Measurements from ENCODE around the gene FNDC3A. TPM values are rescaled to one million over a fixed set of nuclear protein-coding genes. Genes with fewer than 3 reads are reported as not detected.

FNDC3A gene
- total and polyA plus RNA-seq, 9 of the 15 experiments (the other 6 are each of a cell fraction or from before 2014, with no cell fraction given) = 4.1 to 22.0 (median 13.5) TPM

DNA sequence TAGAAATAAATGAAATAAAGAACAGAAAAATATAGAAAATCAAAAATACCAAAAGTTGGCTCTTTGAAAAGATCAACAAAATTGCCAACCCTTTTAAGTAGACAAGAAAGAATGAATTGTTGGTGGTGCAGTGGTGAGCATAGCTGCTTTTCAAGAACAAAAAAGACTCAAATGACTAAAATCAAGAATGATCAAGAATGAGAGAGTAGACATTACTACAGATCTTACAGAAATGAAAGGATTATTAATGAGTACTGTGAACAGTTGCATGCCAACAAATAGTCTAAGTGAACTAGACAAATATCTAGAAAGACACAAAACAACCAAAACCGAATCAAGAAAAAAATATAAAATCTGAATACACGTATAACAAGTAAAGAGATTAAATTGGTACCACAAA lies 53.9 kb downstream of the FNDC3A start:
- intact Hi-C loops (cut with micrococcal nuclease) = no loop called here

More for the DNA sequence above, 53.9 kb downstream of the FNDC3A start:
- Histone ChIP-seq H3K9ac (ENCODE audit: insufficient read depth in 1 of 2, low read depth in 2 of 2, low read length in 2 of 2) (no peak overlapping the region), H3K4me1 (replicated peaks in 1 of 2; ENCODE audit: control insufficient read depth in 2 of 2, insufficient read depth in 2 of 2, low read length in 2 of 2) (no peaks in the 10 kb centered on the region), H3K9me3 (replicated peaks; ENCODE audit: control insufficient read depth, insufficient read depth, low read depth, low read length) (no peaks in the 10 kb centered on the region), H3K9me1 (ENCODE audit: control insufficient read depth, insufficient read depth, low read length) (no peaks in the 10 kb centered on the region), H3K4me2 (ENCODE audit: insufficient read depth, low read length) (no peak overlapping the region), H3K27ac (ENCODE audit: extremely low read depth, low read depth, low read length) (no peak overlapping the region), H2AFZ (ENCODE audit: low read depth, low read length) (no peak overlapping the region), H3K27me3 (ENCODE audit: control insufficient read depth in 2 of 2, insufficient read depth in 2 of 2, low read length in 2 of 2) (no peaks in the 10 kb centered on the region), H4K20me1 (replicated peaks; ENCODE audit: control insufficient read depth, insufficient read depth, low read length) (no peaks in the 10 kb centered on the region), H3K4me3 (no peak overlapping the region), H3K79me2 (ENCODE audit: control insufficient read depth, insufficient read depth, low read length) (no peaks in the 10 kb centered on the region), H3K36me3 (ENCODE audit: control insufficient read depth, insufficient read depth, low read length) (no peaks in the 10 kb centered on the region)
- no peak for FAIRE-seq
- ChIA-PET CTCF (ENCODE audit: low intra/inter-chr PET ratio) (no interaction called here), POLR2A (no interaction called here)
- no TSS peak for BruUV-seq (replicated peaks)
- 91% methylated on average over 2 of the region's 2 CpGs for WGBS (ENCODE audit: insufficient coverage, low coverage, missing lambda C conversion rate)
- no peak for TF ChIP-seq ZNF3 (CRISPR knock-in tag; IDR thresholded peaks at IDR 0.05)
- no peak for TF ChIP-seq ZNF778 (CRISPR knock-in tag; IDR thresholded peaks at IDR 0.05)
- TF ChIP-seq, protein P1, sequence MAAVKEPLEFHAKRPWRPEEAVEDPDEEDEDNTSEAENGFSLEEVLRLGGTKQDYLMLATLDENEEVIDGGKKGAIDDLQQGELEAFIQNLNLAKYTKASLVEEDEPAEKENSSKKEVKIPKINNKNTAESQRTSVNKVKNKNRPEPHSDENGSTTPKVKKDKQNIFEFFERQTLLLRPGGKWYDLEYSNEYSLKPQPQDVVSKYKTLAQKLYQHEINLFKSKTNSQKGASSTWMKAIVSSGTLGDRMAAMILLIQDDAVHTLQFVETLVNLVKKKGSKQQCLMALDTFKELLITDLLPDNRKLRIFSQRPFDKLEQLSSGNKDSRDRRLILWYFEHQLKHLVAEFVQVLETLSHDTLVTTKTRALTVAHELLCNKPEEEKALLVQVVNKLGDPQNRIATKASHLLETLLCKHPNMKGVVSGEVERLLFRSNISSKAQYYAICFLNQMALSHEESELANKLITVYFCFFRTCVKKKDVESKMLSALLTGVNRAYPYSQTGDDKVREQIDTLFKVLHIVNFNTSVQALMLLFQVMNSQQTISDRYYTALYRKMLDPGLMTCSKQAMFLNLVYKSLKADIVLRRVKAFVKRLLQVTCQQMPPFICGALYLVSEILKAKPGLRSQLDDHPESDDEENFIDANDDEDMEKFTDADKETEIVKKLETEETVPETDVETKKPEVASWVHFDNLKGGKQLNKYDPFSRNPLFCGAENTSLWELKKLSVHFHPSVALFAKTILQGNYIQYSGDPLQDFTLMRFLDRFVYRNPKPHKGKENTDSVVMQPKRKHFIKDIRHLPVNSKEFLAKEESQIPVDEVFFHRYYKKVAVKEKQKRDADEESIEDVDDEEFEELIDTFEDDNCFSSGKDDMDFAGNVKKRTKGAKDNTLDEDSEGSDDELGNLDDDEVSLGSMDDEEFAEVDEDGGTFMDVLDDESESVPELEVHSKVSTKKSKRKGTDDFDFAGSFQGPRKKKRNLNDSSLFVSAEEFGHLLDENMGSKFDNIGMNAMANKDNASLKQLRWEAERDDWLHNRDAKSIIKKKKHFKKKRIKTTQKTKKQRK (IDR thresholded peaks at IDR 0.05; ENCODE audit: borderline replicate concordance, low read depth, low read length) = no peak
- TF ChIP-seq SOX6 (IDR thresholded peaks at IDR 0.05) = no peak
- TF ChIP-seq, protein P2, sequence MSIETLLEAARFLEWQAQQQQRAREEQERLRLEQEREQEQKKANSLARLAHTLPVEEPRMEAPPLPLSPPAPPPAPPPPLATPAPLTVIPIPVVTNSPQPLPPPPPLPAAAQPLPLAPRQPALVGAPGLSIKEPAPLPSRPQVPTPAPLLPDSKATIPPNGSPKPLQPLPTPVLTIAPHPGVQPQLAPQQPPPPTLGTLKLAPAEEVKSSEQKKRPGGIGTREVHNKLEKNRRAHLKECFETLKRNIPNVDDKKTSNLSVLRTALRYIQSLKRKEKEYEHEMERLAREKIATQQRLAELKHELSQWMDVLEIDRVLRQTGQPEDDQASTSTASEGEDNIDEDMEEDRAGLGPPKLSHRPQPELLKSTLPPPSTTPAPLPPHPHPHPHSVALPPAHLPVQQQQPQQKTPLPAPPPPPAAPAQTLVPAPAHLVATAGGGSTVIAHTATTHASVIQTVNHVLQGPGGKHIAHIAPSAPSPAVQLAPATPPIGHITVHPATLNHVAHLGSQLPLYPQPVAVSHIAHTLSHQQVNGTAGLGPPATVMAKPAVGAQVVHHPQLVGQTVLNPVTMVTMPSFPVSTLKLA (conservative IDR thresholded peaks at IDR 0.05) = no peak
- TF ChIP-seq CBFB (CRISPR knock-in tag; IDR thresholded peaks at IDR 0.05) = no peak
- TF ChIP-seq, protein P3, sequence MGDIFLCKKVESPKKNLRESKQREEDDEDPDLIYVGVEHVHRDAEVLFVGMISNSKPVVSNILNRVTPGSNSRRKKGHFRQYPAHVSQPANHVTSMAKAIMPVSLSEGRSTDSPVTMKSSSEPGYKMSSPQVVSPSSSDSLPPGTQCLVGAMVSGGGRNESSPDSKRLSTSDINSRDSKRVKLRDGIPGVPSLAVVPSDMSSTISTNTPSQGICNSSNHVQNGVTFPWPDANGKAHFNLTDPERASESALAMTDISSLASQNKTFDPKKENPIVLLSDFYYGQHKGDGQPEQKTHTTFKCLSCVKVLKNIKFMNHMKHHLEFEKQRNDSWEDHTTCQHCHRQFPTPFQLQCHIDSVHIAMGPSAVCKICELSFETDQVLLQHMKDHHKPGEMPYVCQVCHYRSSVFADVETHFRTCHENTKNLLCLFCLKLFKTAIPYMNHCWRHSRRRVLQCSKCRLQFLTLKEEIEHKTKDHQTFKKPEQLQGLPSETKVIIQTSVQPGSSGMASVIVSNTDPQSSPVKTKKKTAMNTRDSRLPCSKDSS (IDR thresholded peaks at IDR 0.05; ENCODE audit: low read depth, partially characterized antibody) = no peak
- TF ChIP-seq TFAM (CRISPR knock-in tag; conservative IDR thresholded peaks at IDR 0.05) = no peak
- no peak for TF ChIP-seq ZSCAN32 (CRISPR knock-in tag; IDR thresholded peaks at IDR 0.05)
- TF ChIP-seq ZFPM2 (CRISPR knock-in tag; IDR thresholded peaks at IDR 0.05) = no peak
- TF ChIP-seq TSC22D4 (tag; IDR thresholded peaks at IDR 0.05) = no peak
- TF ChIP-seq PURB (CRISPR knock-in tag; IDR thresholded peaks at IDR 0.05; ENCODE audit: low read depth) = no peak
- no peak for TF ChIP-seq SMARCB1 (IDR thresholded peaks at IDR 0.05; ENCODE audit: insufficient read length, low read depth)
- TF ChIP-seq THRAP3 (IDR thresholded peaks at IDR 0.05; ENCODE audit: borderline replicate concordance) = no peak
- no peak for TF ChIP-seq SRSF9 (IDR thresholded peaks at IDR 0.05; ENCODE audit: borderline replicate concordance, low read depth, low read length)
- no peak for TF ChIP-seq CHD4 (IDR thresholded peaks at IDR 0.05; ENCODE audit: insufficient read depth, insufficient replicate concordance, low read depth, low read length, poor library complexity, severe bottlenecking)
- TF ChIP-seq OTX1 (CRISPR knock-in tag; IDR thresholded peaks at IDR 0.05) = no peak
- TF ChIP-seq POLR3G (IDR thresholded peaks at IDR 0.05; ENCODE audit: extremely low read depth, insufficient read length, insufficient replicate concordance) = no peak
- in situ Hi-C loops (cut with MboI) = no loop called here
- no peak for ATAC-seq
- DNase-seq (ENCODE audit: extremely low read depth in 1 of 4, low spot score in 3 of 4) = no peak
